Immature natural killer cell (primary cell): ENCODE measurements around the gene MUC5AC. TPM values are rescaled to one million over a fixed set of nuclear protein-coding genes. Genes with fewer than 3 reads are reported as not detected.
"Not testable (repeated sequence)": the region's sequence is repeated elsewhere in the genome, so short reads cannot be mapped to it uniquely, and the experiment has no call there.

Experiments used
- DNase-seq, 3 donors: peaks; one replicate each; pipeline ENCODE4 v3.0.0; 2022; ENCODE audit warnings: mixed read lengths in 1 of 3
- H3K27ac Mint-ChIP-seq, 6 donors: one replicate each; pipeline ENCODE4 v1.8.0; 2020; ENCODE audit warnings: mixed read lengths in 6 of 6, mild to moderate bottlenecking in 5 of 6, inconsistent platforms in 4 of 6, moderate library complexity in 3 of 6
- H3K27me3 Mint-ChIP-seq, 3 donors: one replicate each; pipeline ENCODE4 v1.8.0; 2020 to 2021; ENCODE audit warnings: low read depth in 3 of 3, mild to moderate bottlenecking in 3 of 3, mixed read lengths in 3 of 3, moderate library complexity in 3 of 3, inconsistent platforms in 1 of 3
- H3K36me3 Mint-ChIP-seq, 3 donors: one replicate each; pipeline ENCODE4 v1.8.0; 2020; ENCODE audit warnings: mixed read lengths in 3 of 3, inconsistent platforms in 2 of 3, mild to moderate bottlenecking in 2 of 3
- H3K4me1 Mint-ChIP-seq, 2 donors: one replicate each; pipeline ENCODE4 v1.8.0; 2020; ENCODE audit warnings: inconsistent platforms in 2 of 2, mild to moderate bottlenecking in 2 of 2, mixed read lengths in 2 of 2, moderate library complexity in 1 of 2
- H3K4me3 Mint-ChIP-seq, 5 donors: one replicate each; pipeline ENCODE4 v1.8.0; 2020; ENCODE audit warnings: mild to moderate bottlenecking in 5 of 5, mixed read lengths in 5 of 5, inconsistent platforms in 3 of 5, moderate library complexity in 3 of 5
- H3K9me3 Mint-ChIP-seq, 6 donors: one replicate each; pipeline ENCODE4 v1.8.0; 2020; ENCODE audit warnings: mild to moderate bottlenecking in 6 of 6, mixed read lengths in 6 of 6, inconsistent platforms in 4 of 6, moderate library complexity in 3 of 6
- polyA plus RNA-seq, 3 donors: library from polyadenylated mRNA; unstranded; fragments of 300-500 nt; fragmentation: Illumina TruSeq; gene quantifications; one replicate each; pipeline ENCODE4 v1.2.3, GENCODE V29; 2021

Gene MUC5AC
- polyA plus RNA-seq, 3 donors from 2014 or later, result not detected

GRCh38 chr11:1211838-1212237 is 54.1 kb downstream of the MUC5AC start:
- Mint-ChIP-seq H3K36me3 (peaks cover 5 to 13% (median 10%) of the 10 kb centered on the region in 3 donors), H3K4me3 (no peak overlapping the region), H3K9me3 (peaks cover 9 to 25% (median 20%) of the 10 kb centered on the region in 6 donors), H3K27ac (no peak overlapping the region), H3K27me3 (peaks cover 9 to 25% (median 11%) of the 10 kb centered on the region in 3 donors), H3K4me1 (no peaks in the 10 kb centered on the region)
- no peak for DNase-seq

- peaks cover 5 to 13% (median 10%) of the 10 kb centered on the region in 3 donors for H3K36me3 Mint-ChIP-seq
- H3K4me3 Mint-ChIP-seq, DNase-seq, H3K4me1 Mint-ChIP-seq, H3K27ac Mint-ChIP-seq: not testable (repeated sequence)
- H3K27me3 Mint-ChIP-seq, result peaks cover 9 to 23% (median 9%) of the 10 kb centered on the region in 3 donors
- peaks cover 7 to 24% (median 20%) of the 10 kb centered on the region in 6 donors for H3K9me3 Mint-ChIP-seq
Observed at GRCh38 chr11:1215826-1216225, 58.1 kb downstream of the MUC5AC start.

- Mint-ChIP-seq H3K27me3 (peaks cover 4 to 15% (median 9%) of the 10 kb centered on the region in 3 donors), H3K36me3 (peaks cover 0 to 4% (median 4%) of the 10 kb centered on the region in 3 donors), H3K4me3 (no peak overlapping the region), H3K4me1 (no peaks in the 10 kb centered on the region), H3K9me3 (peaks cover 3 to 11% (median 8%) of the 10 kb centered on the region in 6 donors), H3K27ac (no peak overlapping the region)
- no peak for DNase-seq
Observed at GRCh38 chr11:1217151-1217550, 59.4 kb downstream of the MUC5AC start.

- Mint-ChIP-seq H3K27me3 (peaks cover 2 to 15% (median 9%) of the 10 kb centered on the region in 3 donors), H3K4me1 (no peaks in the 10 kb centered on the region), H3K27ac (no peak overlapping the region), H3K9me3 (peaks cover 0 to 1% (median under 1%) of the 10 kb centered on the region in 6 donors), H3K36me3 (no peaks in the 10 kb centered on the region), H3K4me3 (no peak overlapping the region)
- DNase-seq, result no peak
Observed at GRCh38 chr11:1218256-1218787, 60.6 kb downstream of the MUC5AC start.

- H3K27me3 Mint-ChIP-seq, result peaks cover 2 to 15% (median 10%) of the 10 kb centered on the region in 3 donors
- DNase-seq, result no peak
- H3K4me1 Mint-ChIP-seq, result no peaks in the 10 kb centered on the region
- no peaks in the 10 kb centered on the region for H3K36me3 Mint-ChIP-seq
- H3K9me3 Mint-ChIP-seq, result peaks cover 0 to 1% (median 0%) of the 10 kb centered on the region in 6 donors
- H3K27ac Mint-ChIP-seq, result no peak overlapping the region
- H3K4me3 Mint-ChIP-seq, result no peak overlapping the region
Observed at GRCh38 chr11:1218788-1219445, 61.2 kb downstream of the MUC5AC start.

GRCh38 chr11:1219446-1219833 is 61.7 kb downstream of the MUC5AC start:
- peaks cover 0 to 1% (median 0%) of the 10 kb centered on the region in 6 donors for H3K9me3 Mint-ChIP-seq
- no peak for DNase-seq
- H3K4me1 Mint-ChIP-seq, result no peaks in the 10 kb centered on the region
- no peak overlapping the region for H3K27ac Mint-ChIP-seq
- no peaks in the 10 kb centered on the region for H3K36me3 Mint-ChIP-seq
- no peak overlapping the region for H3K4me3 Mint-ChIP-seq
- H3K27me3 Mint-ChIP-seq, result peaks cover 2 to 15% (median 9%) of the 10 kb centered on the region in 3 donors

- Mint-ChIP-seq H3K36me3 (no peaks in the 10 kb centered on the region), H3K27me3 (peaks cover 2 to 9% (median 6%) of the 10 kb centered on the region in 3 donors), H3K27ac (no peak overlapping the region), H3K4me3 (no peak overlapping the region), H3K4me1 (no peaks in the 10 kb centered on the region), H3K9me3 (peaks cover 0 to 1% (median 0%) of the 10 kb centered on the region in 6 donors)
- no peak for DNase-seq
Observed at GRCh38 chr11:1219834-1220815, 62.4 kb downstream of the MUC5AC start.

GRCh38 chr11:1220941-1221721 is 63.4 kb downstream of the MUC5AC start:
- Mint-ChIP-seq H3K4me3 (no peak overlapping the region), H3K27me3 (peaks cover 2 to 7% (median 4%) of the 10 kb centered on the region in 3 donors), H3K27ac (no peak overlapping the region), H3K36me3 (no peaks in the 10 kb centered on the region), H3K4me1 (no peaks in the 10 kb centered on the region), H3K9me3 (peaks cover 0 to 1% (median 0%) of the 10 kb centered on the region in 6 donors)
- DNase-seq, result no peak

GRCh38 chr11:1221848-1222311 is 64.1 kb downstream of the MUC5AC start:
- Mint-ChIP-seq H3K9me3 (no peaks in the 10 kb centered on the region), H3K27ac (no peak overlapping the region), H3K36me3 (no peaks in the 10 kb centered on the region), H3K4me1 (no peaks in the 10 kb centered on the region), H3K27me3 (peaks cover 2 to 4% (median 4%) of the 10 kb centered on the region in 3 donors), H3K4me3 (no peak overlapping the region)
- no peak for DNase-seq

- DNase-seq, result no peak
- H3K36me3 Mint-ChIP-seq, result no peaks in the 10 kb centered on the region
- H3K4me3 Mint-ChIP-seq, result no peak within 1 kb of the TSS
- H3K9me3 Mint-ChIP-seq, result no peaks in the 10 kb centered on the region
- H3K4me1 Mint-ChIP-seq, result no peaks in the 10 kb centered on the region
- H3K27ac Mint-ChIP-seq, result no peak within 1 kb of the TSS
- peaks cover 2 to 4% (median 4%) of the 10 kb centered on the region in 3 donors for H3K27me3 Mint-ChIP-seq
Observed at GRCh38 chr11:1222491-1223345, 65.0 kb downstream of the MUC5AC start, which contains the start of gene MUC5B. Gene MUC5B, plus strand, starts transcription at chr11:1223066. Its CDS starts 58 bp downstream, at chr11:1223124.

- Mint-ChIP-seq H3K36me3 (no peaks in the 10 kb centered on the region), H3K27ac (no peak overlapping the region), H3K4me1 (no peaks in the 10 kb centered on the region), H3K9me3 (no peaks in the 10 kb centered on the region), H3K4me3 (no peak overlapping the region), H3K27me3 (peaks cover 2% of the 10 kb centered on the region in 3 donors)
- no peak for DNase-seq
Observed at GRCh38 chr11:1223346-1224110, 65.8 kb downstream of the MUC5AC start.

- no peak for DNase-seq
- Mint-ChIP-seq H3K9me3 (no peaks in the 10 kb centered on the region), H3K36me3 (no peaks in the 10 kb centered on the region), H3K4me3 (no peak overlapping the region), H3K4me1 (no peaks in the 10 kb centered on the region), H3K27ac (no peak overlapping the region), H3K27me3 (peaks cover 2% of the 10 kb centered on the region in 3 donors)
Observed at GRCh38 chr11:1224111-1224490, 66.3 kb downstream of the MUC5AC start.
